Measurements from ENCODE around the gene LSAMP.
"Not testable (repeated sequence)": the region's sequence is repeated elsewhere in the genome, so short reads cannot be mapped to it uniquely, and the experiment has no call there.

The LSAMP gene

DNA sequence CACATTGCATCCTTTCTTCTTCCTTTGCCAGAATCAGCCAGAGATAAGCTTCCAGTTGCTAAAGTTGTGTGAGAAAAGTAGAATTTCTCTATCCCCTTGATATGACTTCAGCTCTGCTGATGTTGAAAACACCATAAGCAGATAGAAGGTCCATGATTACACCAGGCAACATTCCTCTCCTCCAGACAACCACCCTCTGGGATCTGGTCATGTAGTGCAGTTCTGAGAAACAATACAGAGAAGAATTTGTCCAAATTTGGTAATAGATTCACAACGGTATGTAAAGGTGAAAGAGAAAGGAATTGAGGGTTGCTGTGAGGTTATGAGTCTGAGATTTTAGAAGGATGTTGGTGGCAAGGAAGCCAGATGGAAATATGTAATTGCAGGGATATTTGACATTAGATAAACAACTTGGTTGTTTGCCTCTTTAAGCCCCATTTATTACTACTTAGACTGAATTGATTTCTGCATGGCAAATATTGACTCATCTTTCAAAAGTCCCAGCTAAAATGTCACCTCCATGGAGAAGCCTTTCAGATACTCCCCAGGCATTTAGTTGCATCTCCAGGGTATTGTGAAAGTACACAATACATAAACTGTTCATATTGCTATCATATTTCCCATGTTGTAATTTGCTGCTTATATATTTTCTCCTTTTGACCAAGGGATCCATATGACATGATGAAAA lies 687.1 kb downstream of the LSAMP start:
- no peak overlapping the region for H3K27ac ChIP-seq (ENCODE audit: extremely low read depth, low read depth, low read length)
- POLR2A ChIA-PET = no interaction called here
- CTCF ChIA-PET = no interaction called here
- no peaks in the 10 kb centered on the region for H3K36me3 ChIP-seq (ENCODE audit: control insufficient read depth in 2 of 2, insufficient read depth in 1 of 2, low read length in 2 of 2)
- no peak overlapping the region for H3K4me3 ChIP-seq (ENCODE audit: low read depth, low read length)
- no peak for TF ChIP-seq ZNF544 (tag by site-specific recombination; IDR thresholded peaks at IDR 0.05)
- TF ChIP-seq ZFP3 (tag by site-specific recombination; IDR thresholded peaks at IDR 0.05; ENCODE audit: low read depth) = no peak
- no peak for TF ChIP-seq ZNF211 (tag by site-specific recombination; IDR thresholded peaks at IDR 0.05; ENCODE audit: low read depth)
- TF ChIP-seq, protein P1, sequence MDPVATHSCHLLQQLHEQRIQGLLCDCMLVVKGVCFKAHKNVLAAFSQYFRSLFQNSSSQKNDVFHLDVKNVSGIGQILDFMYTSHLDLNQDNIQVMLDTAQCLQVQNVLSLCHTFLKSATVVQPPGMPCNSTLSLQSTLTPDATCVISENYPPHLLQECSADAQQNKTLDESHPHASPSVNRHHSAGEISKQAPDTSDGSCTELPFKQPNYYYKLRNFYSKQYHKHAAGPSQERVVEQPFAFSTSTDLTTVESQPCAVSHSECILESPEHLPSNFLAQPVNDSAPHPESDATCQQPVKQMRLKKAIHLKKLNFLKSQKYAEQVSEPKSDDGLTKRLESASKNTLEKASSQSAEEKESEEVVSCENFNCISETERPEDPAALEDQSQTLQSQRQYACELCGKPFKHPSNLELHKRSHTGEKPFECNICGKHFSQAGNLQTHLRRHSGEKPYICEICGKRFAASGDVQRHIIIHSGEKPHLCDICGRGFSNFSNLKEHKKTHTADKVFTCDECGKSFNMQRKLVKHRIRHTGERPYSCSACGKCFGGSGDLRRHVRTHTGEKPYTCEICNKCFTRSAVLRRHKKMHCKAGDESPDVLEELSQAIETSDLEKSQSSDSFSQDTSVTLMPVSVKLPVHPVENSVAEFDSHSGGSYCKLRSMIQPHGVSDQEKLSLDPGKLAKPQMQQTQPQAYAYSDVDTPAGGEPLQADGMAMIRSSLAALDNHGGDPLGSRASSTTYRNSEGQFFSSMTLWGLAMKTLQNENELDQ (tag by site-specific recombination; IDR thresholded peaks at IDR 0.05; ENCODE audit: low read depth) = no peak
- no peak for TF ChIP-seq ZNF473 (tag by site-specific recombination; IDR thresholded peaks at IDR 0.05)
- no peak for TF ChIP-seq ZNF138 (tag by site-specific recombination; IDR thresholded peaks at IDR 0.05; ENCODE audit: borderline replicate concordance)
- no peak for TF ChIP-seq ZFP41 (tag by site-specific recombination; IDR thresholded peaks at IDR 0.05; ENCODE audit: borderline replicate concordance)
- TF ChIP-seq ZSCAN16 (tag by site-specific recombination; IDR thresholded peaks at IDR 0.05) = no peak
- no peak for TF ChIP-seq ZNF785 (tag by site-specific recombination; IDR thresholded peaks at IDR 0.05)
- no peak for TF ChIP-seq ZNF2 (tag by site-specific recombination; IDR thresholded peaks at IDR 0.05)
- no peak for TF ChIP-seq ZNF555 (tag by site-specific recombination; conservative IDR thresholded peaks at IDR 0.05)
- TF ChIP-seq ZEB2 (tag by site-specific recombination; IDR thresholded peaks at IDR 0.05) = no peak
- no peaks in the 10 kb centered on the region for H3K9me3 ChIP-seq (ENCODE audit: control insufficient read depth, insufficient read depth, low read depth, low read length)
- H3K4me1 ChIP-seq (ENCODE audit: control insufficient read depth, insufficient read depth, low read length) = no peaks in the 10 kb centered on the region

DNA sequence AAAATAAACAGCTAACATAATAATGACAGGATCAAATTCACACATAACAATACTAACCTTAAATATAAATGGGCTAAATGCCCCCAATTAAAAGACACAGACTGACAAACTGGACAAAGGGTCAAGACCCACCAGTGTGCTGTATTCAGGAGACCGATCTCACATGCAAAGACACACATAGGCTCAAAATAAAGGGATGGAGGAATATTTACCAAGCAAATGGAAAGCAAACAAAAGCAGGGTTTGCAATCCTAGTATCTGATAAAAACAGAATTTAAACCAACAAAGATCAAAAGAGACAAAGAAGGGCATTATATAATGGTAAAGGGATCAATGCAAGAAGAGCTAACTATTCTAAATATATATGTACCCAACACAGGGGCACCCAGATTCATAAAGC lies 692.3 kb downstream of the LSAMP start:
- H3K9me3 ChIP-seq (ENCODE audit: control insufficient read depth, insufficient read depth, low read depth, low read length); H3K36me3 ChIP-seq (ENCODE audit: control insufficient read depth in 2 of 2, insufficient read depth in 1 of 2, low read length in 2 of 2); POLR2A ChIA-PET; H3K27ac ChIP-seq (ENCODE audit: extremely low read depth, low read depth, low read length); H3K4me1 ChIP-seq (ENCODE audit: control insufficient read depth, insufficient read depth, low read length); H3K4me3 ChIP-seq (ENCODE audit: low read depth, low read length); CTCF ChIA-PET: not testable (repeated sequence)
